ENCODE data around the gene RLBP1.

RLBP1 gene

GRCh38 chr15:89177633-89178306 is 43.6 kb downstream of the RLBP1 start:
- peak; percentile 17 for DNase-seq

DNA sequence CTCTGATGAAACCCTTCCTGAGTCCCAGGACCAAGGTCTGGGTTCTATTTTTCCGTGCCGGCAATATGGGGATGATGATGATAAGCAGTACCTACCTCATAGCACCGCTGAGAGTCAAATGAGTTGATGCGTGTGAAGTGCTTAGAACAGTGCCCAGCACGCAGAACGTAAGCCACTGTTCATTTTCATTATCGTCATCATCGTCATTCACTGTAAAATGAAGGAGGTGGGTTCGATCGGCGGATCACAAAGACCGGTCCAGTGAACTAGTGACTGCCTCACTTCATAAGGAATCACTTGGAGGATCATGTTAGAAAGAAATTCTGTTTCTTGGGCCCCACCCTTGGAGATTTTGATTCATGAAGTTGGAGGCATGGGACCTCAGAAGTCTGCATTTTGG is 44.3 kb downstream of the RLBP1 start:
- no peak for DNase-seq

DNA sequence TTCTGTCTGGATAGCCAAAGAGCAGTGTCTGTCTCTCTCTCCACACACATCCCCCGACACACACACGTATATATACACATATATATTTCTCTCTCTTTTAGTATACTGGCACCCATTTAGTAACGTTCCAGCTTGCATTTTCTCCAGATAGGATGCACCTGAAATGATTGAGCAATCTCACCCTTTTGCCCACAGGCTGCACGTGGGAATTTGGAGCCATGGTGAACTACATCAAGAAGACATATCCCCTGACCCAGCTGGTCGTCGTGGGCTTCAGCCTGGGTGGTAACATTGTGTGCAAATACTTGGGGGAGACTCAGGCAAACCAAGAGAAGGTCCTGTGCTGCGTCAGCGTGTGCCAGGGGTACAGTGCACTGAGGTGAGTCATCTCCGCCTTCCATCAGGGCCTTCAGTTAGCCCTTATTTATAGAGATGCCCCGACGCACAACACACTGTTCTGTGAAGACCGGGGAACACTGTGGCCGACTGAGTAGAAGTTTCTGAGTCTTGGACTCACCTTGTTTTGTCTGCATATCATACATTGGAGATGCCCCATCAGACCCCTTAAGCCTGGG is 45.7 kb downstream of the RLBP1 start:
- no peak for DNase-seq

GRCh38 chr15:89174476-89174875 is 46.9 kb downstream of the RLBP1 start:
- DNase-seq, result no peak

GRCh38 chr15:89172921-89173320 is 48.5 kb downstream of the RLBP1 start:
- DNase-seq, result no peak

DNA sequence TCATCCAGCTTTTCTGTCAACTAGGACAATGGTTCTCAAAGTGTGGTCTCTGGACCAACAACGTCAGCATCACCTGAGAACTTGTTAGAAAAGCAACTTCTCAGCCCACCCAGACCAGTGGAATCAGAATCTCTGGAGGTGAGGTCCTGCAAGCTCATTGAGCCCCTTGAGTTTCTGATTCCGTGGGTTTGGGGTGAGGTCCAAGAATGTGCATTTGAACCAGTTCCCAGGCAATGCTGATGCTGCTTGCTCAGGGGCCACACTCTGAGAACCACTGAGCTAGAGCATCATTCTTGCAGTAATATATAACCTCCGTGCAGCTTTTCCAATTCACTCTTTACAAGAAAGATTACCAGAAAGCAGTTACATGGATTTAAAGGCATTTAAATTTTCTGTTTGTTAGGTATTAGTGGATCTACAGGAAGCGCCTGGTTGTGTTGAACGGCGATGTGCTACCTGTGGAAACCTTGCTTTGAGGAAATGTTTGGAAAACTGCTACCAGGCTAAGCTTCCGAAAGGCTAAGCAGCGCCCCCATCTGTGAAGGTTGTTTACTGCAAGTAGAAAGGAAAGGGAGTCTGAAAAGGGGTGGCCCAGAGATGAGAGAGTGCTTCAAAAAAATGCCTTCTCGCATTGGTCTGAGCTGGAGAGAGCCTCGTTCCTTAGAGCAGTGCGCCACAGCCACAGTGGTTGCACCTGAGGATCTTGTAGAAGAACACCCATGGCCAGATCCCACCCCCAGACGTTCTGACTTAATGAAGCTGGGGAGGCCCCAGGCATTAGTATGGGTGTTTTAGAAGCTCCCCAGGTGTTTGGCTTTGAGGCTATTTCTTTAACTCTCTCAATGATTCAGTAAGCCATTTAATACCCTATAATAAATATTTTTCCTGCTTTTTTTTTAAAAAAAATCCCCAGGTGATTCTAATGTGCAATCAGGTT is 50.0 kb downstream of the RLBP1 start:
- DNase-seq, result no peak

DNA sequence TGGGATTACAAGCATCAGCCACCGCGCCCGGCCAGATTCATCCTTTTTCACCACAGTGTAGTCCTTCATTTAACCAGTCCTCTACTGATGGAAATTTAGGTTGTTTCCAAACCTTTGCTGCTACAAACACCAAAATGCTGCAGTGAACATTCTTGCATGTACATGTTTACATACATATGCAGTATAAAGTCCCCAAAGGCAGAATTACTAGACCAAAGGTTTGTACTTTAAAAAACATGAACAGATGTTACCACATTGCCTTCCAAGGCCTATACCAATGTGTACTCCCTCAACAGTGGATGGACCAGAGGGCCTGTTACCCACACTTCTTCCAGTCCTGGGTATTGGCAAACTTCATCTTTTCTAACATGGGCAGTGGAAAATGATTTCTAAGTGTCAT is 51.0 kb downstream of the RLBP1 start:
- no peak for DNase-seq

DNA sequence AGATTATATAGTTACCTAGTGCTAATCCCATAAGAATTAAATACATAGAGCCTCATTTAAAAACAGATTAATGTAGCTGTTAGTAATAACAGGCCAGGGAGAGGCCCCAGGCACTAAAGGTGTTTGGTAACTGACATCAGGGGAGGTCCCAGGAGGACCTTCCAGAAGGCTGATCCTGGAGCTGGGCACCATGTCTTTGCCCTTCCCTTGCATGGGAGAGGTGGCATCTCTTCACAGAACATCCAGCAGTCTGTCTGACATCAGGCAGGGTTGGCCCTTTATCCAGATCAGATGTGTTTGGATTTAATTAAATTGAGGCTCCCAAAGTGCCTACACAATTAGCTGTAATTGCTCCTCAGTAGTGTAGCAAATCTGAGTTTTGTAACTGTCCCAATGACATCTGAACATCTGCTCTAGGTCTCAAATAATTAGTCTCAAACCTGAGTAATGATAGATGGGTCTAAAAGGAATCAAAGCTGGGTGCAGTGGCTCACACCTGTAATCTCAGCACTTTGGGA is 53.0 kb downstream of the RLBP1 start:
- DNase-seq, result no peak

DNA sequence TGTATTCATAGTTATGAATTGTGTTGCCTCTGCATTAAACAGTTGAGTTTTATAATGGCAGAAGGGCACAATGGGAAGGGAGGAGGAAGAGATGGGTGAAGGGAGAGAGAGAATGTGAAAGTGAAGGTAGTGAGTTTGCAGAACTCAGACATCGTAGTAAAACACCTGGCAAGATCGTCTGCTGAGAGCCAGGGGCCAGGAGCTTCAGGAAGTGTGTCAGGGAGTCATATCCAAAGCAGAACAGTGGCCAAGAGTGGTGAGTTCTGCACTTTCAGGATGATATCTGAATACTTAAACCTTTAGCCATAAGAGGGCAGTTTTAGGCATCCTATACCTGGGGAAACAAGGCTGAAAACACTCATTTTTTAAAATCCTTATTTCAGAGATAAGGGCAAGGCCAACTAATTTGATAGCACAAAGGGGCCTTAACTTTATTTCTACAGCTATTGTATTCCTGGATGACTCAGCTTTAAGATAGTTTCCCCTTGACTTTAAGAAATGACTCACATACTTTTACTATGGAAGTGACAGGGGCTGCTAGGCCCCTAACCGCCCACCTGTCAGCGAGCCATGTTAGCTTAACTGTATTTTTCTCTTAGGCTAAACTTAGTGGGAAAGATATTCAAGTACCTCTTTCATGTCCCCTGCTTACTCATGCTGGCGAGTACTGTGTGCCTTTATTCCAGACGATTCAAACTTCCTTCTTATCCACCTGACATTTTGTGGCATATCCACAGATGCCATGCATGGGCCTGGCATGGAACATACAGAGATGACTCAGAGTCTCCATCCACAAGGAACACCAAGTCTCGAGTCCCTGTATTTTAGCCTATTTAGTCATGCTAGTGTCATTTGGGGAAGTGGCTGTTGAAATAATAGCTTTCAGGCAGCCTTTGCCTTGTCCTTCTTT is 53.9 kb downstream of the RLBP1 start:
- DNase-seq, result no peak

DNA sequence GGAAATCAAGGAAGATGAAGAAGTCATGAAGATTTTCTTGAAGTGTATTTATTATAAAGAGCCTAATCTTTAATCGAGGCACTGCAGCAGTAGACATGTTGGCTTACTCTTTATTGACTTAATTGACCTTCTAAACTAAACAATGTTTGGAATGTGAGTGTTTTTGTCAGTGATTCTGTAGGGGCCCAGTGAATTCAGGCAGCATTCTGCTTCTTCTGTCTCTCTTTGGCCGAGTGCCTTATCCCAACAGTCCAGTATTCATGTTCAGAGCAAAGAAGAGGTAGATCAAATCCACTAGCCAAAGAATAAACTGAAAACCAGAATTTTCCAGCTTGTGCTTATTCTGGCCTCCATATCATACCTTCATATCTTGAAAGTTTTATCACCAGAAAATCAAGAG is 55.7 kb downstream of the RLBP1 start:
- DNase-seq, result no peak

- DNase-seq, result no peak
Measured at GRCh38 chr15:89164712-89165211, 56.6 kb downstream of the RLBP1 start.

- no peak for DNase-seq
Measured at GRCh38 chr15:89163271-89164055, 57.9 kb downstream of the RLBP1 start.

GRCh38 chr15:89161666-89162065 is 59.7 kb downstream of the RLBP1 start:
- no peak for DNase-seq

Data from NCI-H1105 (cell line).